MCF 10A (cell line): ENCODE measurements around the gene TIMP3. TPM values are rescaled to one million over a fixed set of nuclear protein-coding genes. Genes with fewer than 3 reads are reported as not detected.

Source experiments
- BruUV-seq: library from RNA; stranded (reverse); fragments of 400-500 nt; replicated peaks from 2 replicates; lab custom pipeline; 2021; lab: Mats Ljungman, UMichigan
- CTCF ChIA-PET: fragments of 300-600 bp; sonication (Branson Sonifier 250); formaldehyde crosslinking; extraction: SDS; loops from one replicate; lab custom pipeline; 2021; ENCODE audit warnings: antibody characterized with exemption, inconsistent platforms; lab: Yijun Ruan, JAX
- POLR2A ChIA-PET: fragments of 300-600, 350-650 bp; sonication (Branson Sonifier 250); formaldehyde crosslinking; extraction: SDS; loops from one replicate; lab custom pipeline; 2020; ENCODE audit warnings: antibody characterized with exemption, inconsistent platforms; lab: Yijun Ruan, JAX
- DNase-seq: peaks from one replicate; pipeline ENCODE4 v3.0.0-alpha.2; 2018; ENCODE audit not compliant: unreplicated experiment
- H3K27ac Mint-ChIP-seq: one replicate; pipeline ENCODE4 v1.8.0; 2022; ENCODE audit warnings: mild to moderate bottlenecking, low read depth, mixed read lengths; ENCODE audit not compliant: unreplicated experiment
- H3K27me3 Mint-ChIP-seq: one replicate; pipeline ENCODE4 v1.8.0; 2022; ENCODE audit warnings: mixed read lengths; ENCODE audit not compliant: insufficient read depth, unreplicated experiment
- H3K36me3 Mint-ChIP-seq: one replicate; pipeline ENCODE4 v1.8.0; 2022; ENCODE audit warnings: mild to moderate bottlenecking, moderate library complexity, mixed read lengths; ENCODE audit not compliant: insufficient read depth, unreplicated experiment
- H3K4me1 Mint-ChIP-seq: one replicate; pipeline ENCODE4 v1.8.0; 2022; ENCODE audit warnings: mixed read lengths; ENCODE audit not compliant: insufficient read depth, unreplicated experiment
- H3K4me3 Mint-ChIP-seq: one replicate; pipeline ENCODE4 v1.8.0; 2022; ENCODE audit warnings: mild to moderate bottlenecking, moderate library complexity, mixed read lengths; ENCODE audit not compliant: unreplicated experiment
- H3K9me3 Mint-ChIP-seq: one replicate; pipeline ENCODE4 v1.8.0; 2022; ENCODE audit warnings: mixed read lengths; ENCODE audit not compliant: unreplicated experiment
- intact Hi-C: fragments of 100-400 bp; cut with micrococcal nuclease; formaldehyde crosslinking; loops from 2 replicates; pipeline ENCODE4 v1.14.1; 2022
- total RNA-seq: library from RNA; stranded (reverse); gene quantifications from 2 replicates; pipeline ENCODE4 v1.2.3, GENCODE V29; 2022
- TF ChIP-seq, protein P1 (sequence below): fragments of 200-600 bp; IDR thresholded peaks from one replicate; pipeline ENCODE4 v1.8.0; 2022; ENCODE audit warnings: antibody characterized with exemption, mild to moderate bottlenecking; ENCODE audit not compliant: unreplicated experiment

The TIMP3 gene
- total RNA-seq, 1 experiment from 2014 or later: 50.6 TPM

DNA sequence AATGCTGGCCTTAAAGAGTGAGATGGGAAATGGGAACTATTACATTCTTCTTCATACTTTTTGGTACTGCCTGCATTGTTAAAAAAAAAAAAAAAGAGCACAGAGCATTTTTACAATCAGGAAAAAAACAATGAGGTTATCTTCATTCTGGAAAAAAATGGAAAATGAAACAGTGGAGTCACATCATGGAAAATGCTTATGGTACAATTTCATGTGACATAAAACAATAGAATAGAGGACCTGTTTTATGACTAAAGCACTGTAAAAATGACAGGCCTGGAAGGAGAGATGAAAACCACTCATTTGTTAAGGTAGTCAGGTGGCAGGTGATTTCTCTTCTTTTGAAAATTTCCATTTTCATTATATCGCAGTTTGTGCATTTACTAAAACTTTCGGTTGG is 75.0 kb downstream of the TIMP3 start:
- BruUV-seq: no TSS peak
- TF ChIP-seq, protein P1, sequence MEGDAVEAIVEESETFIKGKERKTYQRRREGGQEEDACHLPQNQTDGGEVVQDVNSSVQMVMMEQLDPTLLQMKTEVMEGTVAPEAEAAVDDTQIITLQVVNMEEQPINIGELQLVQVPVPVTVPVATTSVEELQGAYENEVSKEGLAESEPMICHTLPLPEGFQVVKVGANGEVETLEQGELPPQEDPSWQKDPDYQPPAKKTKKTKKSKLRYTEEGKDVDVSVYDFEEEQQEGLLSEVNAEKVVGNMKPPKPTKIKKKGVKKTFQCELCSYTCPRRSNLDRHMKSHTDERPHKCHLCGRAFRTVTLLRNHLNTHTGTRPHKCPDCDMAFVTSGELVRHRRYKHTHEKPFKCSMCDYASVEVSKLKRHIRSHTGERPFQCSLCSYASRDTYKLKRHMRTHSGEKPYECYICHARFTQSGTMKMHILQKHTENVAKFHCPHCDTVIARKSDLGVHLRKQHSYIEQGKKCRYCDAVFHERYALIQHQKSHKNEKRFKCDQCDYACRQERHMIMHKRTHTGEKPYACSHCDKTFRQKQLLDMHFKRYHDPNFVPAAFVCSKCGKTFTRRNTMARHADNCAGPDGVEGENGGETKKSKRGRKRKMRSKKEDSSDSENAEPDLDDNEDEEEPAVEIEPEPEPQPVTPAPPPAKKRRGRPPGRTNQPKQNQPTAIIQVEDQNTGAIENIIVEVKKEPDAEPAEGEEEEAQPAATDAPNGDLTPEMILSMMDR: no peak
- no peak overlapping the region for H3K27ac Mint-ChIP-seq
- H3K36me3 Mint-ChIP-seq: peaks cover 5% of the 10 kb centered on the region
- no peak for DNase-seq
- H3K9me3 Mint-ChIP-seq: no peaks in the 10 kb centered on the region
- ChIA-PET CTCF (no interaction called here), POLR2A (no interaction called here)
- H3K27me3 Mint-ChIP-seq: no peaks in the 10 kb centered on the region
- no peak overlapping the region for H3K4me3 Mint-ChIP-seq
- H3K4me1 Mint-ChIP-seq: no peaks in the 10 kb centered on the region
- intact Hi-C loops: no loop called here

DNA sequence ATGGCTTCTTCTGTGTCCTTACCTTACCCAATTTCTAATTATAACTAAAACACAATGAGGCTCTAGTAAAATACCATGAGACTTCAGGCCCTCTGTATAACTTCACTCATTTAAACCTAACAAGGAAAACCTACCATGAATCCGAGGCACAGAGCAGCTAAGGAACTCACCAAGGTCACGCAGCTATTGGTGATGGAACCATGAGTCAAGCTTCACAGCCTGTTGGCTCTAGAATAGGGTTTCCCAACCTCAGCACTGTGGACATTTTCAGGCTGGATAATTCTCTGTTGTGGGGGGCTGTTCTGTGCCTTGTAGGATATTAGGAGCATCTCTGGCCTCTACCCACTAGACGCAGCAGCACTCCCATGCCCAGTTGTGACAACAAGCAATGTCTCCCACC is 75.7 kb downstream of the TIMP3 start:
- Mint-ChIP-seq H3K27ac (no peak overlapping the region), H3K36me3 (peaks cover under 1% of the 10 kb centered on the region), H3K4me3 (no peak overlapping the region), H3K4me1 (no peaks in the 10 kb centered on the region), H3K9me3 (no peaks in the 10 kb centered on the region), H3K27me3 (no peaks in the 10 kb centered on the region)
- ChIA-PET CTCF (no interaction called here), POLR2A (no interaction called here)
- TF ChIP-seq, protein P1: no peak
- no TSS peak for BruUV-seq
- intact Hi-C loops: no loop called here
- DNase-seq: no peak

DNA sequence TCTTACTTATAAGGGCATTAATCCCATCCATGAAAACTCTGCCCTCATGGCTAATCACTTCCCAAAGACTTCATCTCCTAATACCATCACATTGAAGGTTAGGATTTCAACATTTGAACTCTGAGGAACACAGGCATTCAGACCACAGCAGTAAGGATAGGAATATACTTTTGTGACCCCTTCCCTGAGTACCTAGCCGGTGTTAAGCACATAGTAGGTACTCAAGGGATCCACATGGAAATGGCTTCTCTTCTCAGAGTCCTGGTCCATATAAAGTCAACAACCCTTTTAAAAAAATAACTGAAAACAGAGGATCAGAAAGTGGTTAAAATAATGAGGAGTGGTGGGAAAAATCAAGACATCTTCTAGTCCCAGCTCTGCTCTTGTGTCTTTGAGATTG is 78.0 kb downstream of the TIMP3 start:
- CTCF ChIA-PET: interaction anchor here (0.7 kb wide), 1 partner anchor 29 kb away, joined by 3 read pairs; no protein-coding TSS in a partner anchor
- POLR2A ChIA-PET: interaction anchor here (1.4 kb wide), 1 partner anchor 20 kb away, joined by 3 read pairs; no protein-coding TSS in a partner anchor
- Mint-ChIP-seq H3K36me3 (no peaks in the 10 kb centered on the region), H3K27ac (no peak overlapping the region), H3K9me3 (no peaks in the 10 kb centered on the region), H3K27me3 (no peaks in the 10 kb centered on the region), H3K4me1 (no peaks in the 10 kb centered on the region), H3K4me3 (no peak overlapping the region)
- TF ChIP-seq, protein P1: no peak
- intact Hi-C loops: no loop called here
- no TSS peak for BruUV-seq
- no peak for DNase-seq

- no TSS peak for BruUV-seq
- no peak overlapping the region for H3K4me3 Mint-ChIP-seq
- CTCF ChIA-PET: interaction anchor here (0.6 to 0.7 kb wide), 2 partner anchors 28 to 844 kb away, joined by 3 read pairs; no protein-coding TSS in a partner anchor
- no peaks in the 10 kb centered on the region for H3K27me3 Mint-ChIP-seq
- H3K4me1 Mint-ChIP-seq: no peaks in the 10 kb centered on the region
- POLR2A ChIA-PET: interaction anchor here (1.4 kb wide), 1 partner anchor 20 kb away, joined by 3 read pairs; no protein-coding TSS in a partner anchor
- TF ChIP-seq, protein P1: no peak
- no peak for DNase-seq
- H3K36me3 Mint-ChIP-seq: no peaks in the 10 kb centered on the region
- no peak overlapping the region for H3K27ac Mint-ChIP-seq
- no peaks in the 10 kb centered on the region for H3K9me3 Mint-ChIP-seq
- intact Hi-C loops: no loop called here
Measured at GRCh38 chr22:32880061-32880460, 78.6 kb downstream of the TIMP3 start.
